Measurements from ENCODE around the gene PHYKPL.

The PHYKPL gene

DNA sequence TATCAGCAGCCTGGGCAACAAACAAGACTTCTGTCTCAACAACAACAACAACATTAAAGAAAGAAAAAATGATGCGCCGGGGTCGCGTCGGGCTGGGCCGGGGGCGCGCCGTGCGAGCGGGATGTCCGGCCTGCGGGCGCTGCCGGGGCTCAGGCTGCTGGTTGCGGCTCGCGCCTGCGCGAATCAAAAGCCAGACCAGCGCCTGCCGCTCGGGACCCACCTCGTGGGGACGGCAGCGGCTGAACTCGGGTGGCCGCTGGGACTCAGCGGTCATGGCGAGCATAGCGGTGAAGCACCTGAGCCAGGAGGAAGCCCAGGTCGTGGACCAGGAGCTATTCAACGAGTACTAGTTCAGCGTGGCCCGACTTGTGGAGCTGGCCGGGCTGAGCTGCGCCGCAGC is 67.0 kb downstream of the PHYKPL start:
- no peaks in the 10 kb centered on the region for H3K9me3 ChIP-seq (ENCODE audit: insufficient read depth, low read depth, low read length)
- H3K27ac ChIP-seq (ENCODE audit: low read length), result no peak overlapping the region
- H3K4me1 ChIP-seq (ENCODE audit: insufficient read depth, low read length), result peaks cover 6% of the 10 kb centered on the region; the same call in 1 of the 2 replicates
- H3K27me3 ChIP-seq (ENCODE audit: insufficient read depth, low read length), result peaks cover 5% of the 10 kb centered on the region
- H3K9ac ChIP-seq (ENCODE audit: low read depth, low read length), result no peak overlapping the region
- H3K36me3 ChIP-seq (ENCODE audit: insufficient read depth, low read depth, low read length), result no peaks in the 10 kb centered on the region
- H3K4me3 ChIP-seq (ENCODE audit: low read length), result no peak overlapping the region

DNA sequence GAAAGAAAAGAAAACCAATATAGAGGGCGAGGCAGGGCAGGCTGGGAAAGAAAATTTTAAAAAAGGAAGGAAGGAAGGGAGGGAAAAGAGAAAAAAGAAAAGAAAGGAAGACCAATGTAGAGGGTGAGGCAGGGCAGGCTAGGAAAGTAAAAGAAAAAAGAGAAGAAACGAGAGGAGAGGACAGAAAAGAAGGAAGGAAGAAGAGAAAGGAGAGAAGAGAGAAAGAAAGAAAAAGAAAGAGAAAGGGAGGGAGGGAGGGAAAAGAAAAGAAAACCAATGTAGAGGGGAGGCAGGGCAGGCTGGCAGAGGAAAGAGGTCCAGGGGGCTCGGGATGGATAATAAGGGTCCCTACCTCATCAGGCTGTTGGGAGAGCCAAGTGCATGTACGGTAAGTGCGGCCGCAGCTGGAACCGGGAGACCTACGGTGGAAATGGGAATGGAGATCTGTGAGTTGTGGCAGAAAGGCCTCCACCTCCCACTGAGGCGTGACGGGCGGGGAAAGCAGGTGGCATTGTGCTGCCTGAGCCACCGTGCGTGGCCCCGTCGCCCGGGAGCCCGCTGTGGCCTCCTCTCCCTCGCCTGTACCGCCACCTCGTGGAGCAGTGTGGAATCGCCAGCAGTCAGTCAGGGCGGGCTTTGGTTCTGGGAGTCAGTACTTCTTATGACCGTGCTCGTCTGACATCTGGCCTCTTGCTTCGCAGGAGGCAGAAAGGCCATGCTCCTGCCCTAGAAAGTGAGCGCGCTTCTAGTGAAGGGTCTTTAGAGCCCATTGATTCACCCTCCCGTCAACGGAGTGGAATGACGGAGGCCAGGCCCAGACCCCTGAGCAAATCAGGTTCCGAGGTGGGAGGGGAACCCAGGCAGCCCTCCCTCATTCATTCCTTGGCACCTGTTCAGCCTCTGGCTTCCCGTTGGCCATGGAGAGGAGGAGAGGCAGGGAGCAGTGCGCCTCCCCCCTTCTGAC is 68.5 kb downstream of the PHYKPL start:
- Histone ChIP-seq H3K9ac (ENCODE audit: low read depth, low read length) (peak overlapping the region; percentile 71; the same call in 1 of the 2 replicates), H3K4me1 (ENCODE audit: insufficient read depth, low read length) (peaks cover 6% of the 10 kb centered on the region; the same call in 1 of the 2 replicates), H3K36me3 (ENCODE audit: insufficient read depth, low read depth, low read length) (no peaks in the 10 kb centered on the region), H3K4me3 (ENCODE audit: low read length) (peak overlapping the region; percentile 65), H3K9me3 (ENCODE audit: insufficient read depth, low read depth, low read length) (no peaks in the 10 kb centered on the region), H3K27ac (ENCODE audit: low read length) (no peak overlapping the region), H3K27me3 (ENCODE audit: insufficient read depth, low read length) (peaks cover 5% of the 10 kb centered on the region)

DNA sequence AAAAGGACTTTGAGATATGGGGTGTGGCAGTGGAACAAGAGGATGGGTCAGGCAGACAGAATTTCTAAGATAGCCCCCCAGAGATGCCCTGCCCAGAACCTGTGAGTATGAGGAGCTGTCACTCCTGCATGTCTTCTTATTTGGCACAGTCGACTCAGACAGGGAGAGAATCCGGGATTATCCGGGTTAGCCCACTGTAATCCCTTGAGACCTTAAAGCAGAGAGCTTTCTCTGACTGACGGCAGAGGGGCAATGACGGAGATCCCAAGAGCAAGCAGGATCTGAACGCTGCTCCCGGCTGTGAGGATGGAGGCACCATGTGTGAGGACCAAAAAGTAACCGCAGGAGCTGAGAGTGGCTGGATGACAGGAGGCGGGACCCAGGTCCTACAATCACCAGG is 70.1 kb downstream of the PHYKPL start:
- Histone ChIP-seq H3K27me3 (ENCODE audit: insufficient read depth, low read length) (peaks cover 5% of the 10 kb centered on the region), H3K4me3 (ENCODE audit: low read length) (no peak overlapping the region), H3K9me3 (ENCODE audit: insufficient read depth, low read depth, low read length) (no peaks in the 10 kb centered on the region), H3K4me1 (ENCODE audit: insufficient read depth, low read length) (peaks cover 6% of the 10 kb centered on the region; the same call in 1 of the 2 replicates), H3K27ac (ENCODE audit: low read length) (no peak overlapping the region), H3K9ac (ENCODE audit: low read depth, low read length) (no peak overlapping the region), H3K36me3 (ENCODE audit: insufficient read depth, low read depth, low read length) (no peaks in the 10 kb centered on the region)

- Histone ChIP-seq H3K36me3 (ENCODE audit: insufficient read depth, low read depth, low read length) (no peaks in the 10 kb centered on the region), H3K4me1 (ENCODE audit: insufficient read depth, low read length) (peaks cover 6% of the 10 kb centered on the region; the same call in 1 of the 2 replicates), H3K27me3 (ENCODE audit: insufficient read depth, low read length) (peaks cover 5% of the 10 kb centered on the region), H3K9me3 (ENCODE audit: insufficient read depth, low read depth, low read length) (no peaks in the 10 kb centered on the region), H3K27ac (ENCODE audit: low read length) (no peak overlapping the region), H3K4me3 (ENCODE audit: low read length) (no peak overlapping the region), H3K9ac (ENCODE audit: low read depth, low read length) (no peak overlapping the region)
These were observed 72.4 kb downstream of the PHYKPL start for GRCh38 chr5:178160176-178160575.
